ENCODE results near the gene NSUN7. TPM values are rescaled to one million over a fixed set of nuclear protein-coding genes. Genes with fewer than 3 reads are reported as not detected.

Gene NSUN7
- polyA plus RNA-seq, 1 donor (not counting 4 experiments of a cell fraction or from before 2014, with no cell fraction given): 0.03 TPM

DNA sequence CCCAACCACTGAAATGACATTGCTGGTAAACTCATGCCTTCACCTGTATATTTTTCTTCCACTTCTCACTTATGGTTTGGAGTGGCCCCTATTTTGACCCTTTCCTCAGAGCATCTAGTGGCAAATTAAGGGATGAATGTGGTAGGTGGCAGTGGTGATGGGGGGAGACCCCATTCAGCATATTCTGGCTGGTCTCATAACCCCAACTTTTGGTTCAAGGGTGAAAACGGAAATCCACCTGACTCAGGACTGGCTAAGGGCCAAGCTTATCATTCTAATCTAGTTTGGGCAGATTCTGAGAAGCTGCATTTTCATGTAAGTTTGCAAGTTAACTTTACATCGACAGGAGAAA lies 47.0 kb upstream of the NSUN7 start:
- Histone ChIP-seq H3K36me3 (ENCODE audit: control insufficient read depth in 2 of 2, extremely low read depth in 1 of 2, insufficient read depth in 2 of 2, low read length in 2 of 2) (no peaks in the 10 kb centered on the region), H3K9me1 (ENCODE audit: control insufficient read depth, extremely low read depth, insufficient read depth, low read length) (no peaks in the 10 kb centered on the region), H3K27ac (ENCODE audit: control insufficient read depth, insufficient read depth, low read length) (no peak overlapping the region), H3K4me3 (ENCODE audit: control insufficient read depth in 2 of 3, extremely low read depth in 1 of 3, insufficient read depth in 2 of 3, low read depth in 1 of 3, low read length in 3 of 3) (no peak overlapping the region), H3K27me3 (ENCODE audit: control insufficient read depth, extremely low read depth, insufficient read depth, low read length) (no peaks in the 10 kb centered on the region), H3K4me1 (ENCODE audit: control insufficient read depth, extremely low read depth, insufficient read depth, low read length) (no peaks in the 10 kb centered on the region), H3K9ac (ENCODE audit: control insufficient read depth, extremely low read depth, insufficient read depth, low read length) (no peak overlapping the region), H2AFZ (ENCODE audit: control insufficient read depth, low read length) (no peak overlapping the region), H3K4me2 (ENCODE audit: control insufficient read depth, extremely low read depth, insufficient read depth, low read depth, low read length) (no peak overlapping the region), H3K79me2 (ENCODE audit: control insufficient read depth, insufficient read depth, low read length) (no peaks in the 10 kb centered on the region), H4K20me1 (ENCODE audit: control insufficient read depth, extremely low read depth, insufficient read depth, low read length) (no peaks in the 10 kb centered on the region), H3K9me3 (ENCODE audit: control insufficient read depth, low read depth, low read length) (no peaks in the 10 kb centered on the region)
- dilution Hi-C loops (cut with MboI; ENCODE audit: extremely low pct_ligation_motif_present, low sequenced_read_pairs): no loop called here
- TF ChIP-seq, protein P1, sequence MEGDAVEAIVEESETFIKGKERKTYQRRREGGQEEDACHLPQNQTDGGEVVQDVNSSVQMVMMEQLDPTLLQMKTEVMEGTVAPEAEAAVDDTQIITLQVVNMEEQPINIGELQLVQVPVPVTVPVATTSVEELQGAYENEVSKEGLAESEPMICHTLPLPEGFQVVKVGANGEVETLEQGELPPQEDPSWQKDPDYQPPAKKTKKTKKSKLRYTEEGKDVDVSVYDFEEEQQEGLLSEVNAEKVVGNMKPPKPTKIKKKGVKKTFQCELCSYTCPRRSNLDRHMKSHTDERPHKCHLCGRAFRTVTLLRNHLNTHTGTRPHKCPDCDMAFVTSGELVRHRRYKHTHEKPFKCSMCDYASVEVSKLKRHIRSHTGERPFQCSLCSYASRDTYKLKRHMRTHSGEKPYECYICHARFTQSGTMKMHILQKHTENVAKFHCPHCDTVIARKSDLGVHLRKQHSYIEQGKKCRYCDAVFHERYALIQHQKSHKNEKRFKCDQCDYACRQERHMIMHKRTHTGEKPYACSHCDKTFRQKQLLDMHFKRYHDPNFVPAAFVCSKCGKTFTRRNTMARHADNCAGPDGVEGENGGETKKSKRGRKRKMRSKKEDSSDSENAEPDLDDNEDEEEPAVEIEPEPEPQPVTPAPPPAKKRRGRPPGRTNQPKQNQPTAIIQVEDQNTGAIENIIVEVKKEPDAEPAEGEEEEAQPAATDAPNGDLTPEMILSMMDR (optimal IDR thresholded peaks at IDR 0.05 in 1 of 3, IDR thresholded peaks at IDR 0.05 in 1 of 3, conservative IDR thresholded peaks at IDR 0.05 in 1 of 3; ENCODE audit: extremely low read depth in 1 of 3, insufficient read depth in 2 of 3, low read length in 3 of 3): no peak
- no peak for TF ChIP-seq EZH2 (IDR thresholded peaks at IDR 0.05; ENCODE audit: low read length)
- no peak for DNase-seq (ENCODE audit: low read depth, low spot score)
- FAIRE-seq: no peak

DNA sequence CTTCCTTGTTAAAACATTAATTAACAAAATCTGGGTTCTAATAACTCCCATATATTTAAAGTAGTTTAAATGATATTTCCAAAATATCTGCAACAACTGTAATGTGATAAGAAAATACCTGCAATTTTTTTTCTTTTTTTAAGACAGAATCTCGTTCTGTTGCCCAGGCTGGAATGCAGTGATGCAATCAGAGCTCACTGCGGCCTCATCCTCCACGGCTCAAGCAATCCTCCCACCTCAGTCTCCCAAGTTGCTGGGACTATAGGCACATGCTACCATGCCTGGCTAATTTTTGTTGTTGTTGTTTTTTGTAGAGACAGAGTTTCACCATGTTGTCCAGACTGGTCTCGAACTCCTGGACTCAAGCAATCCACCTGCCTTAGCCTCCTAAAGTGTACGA lies 45.7 kb upstream of the NSUN7 start:
- H3K9me3 ChIP-seq (ENCODE audit: control insufficient read depth, low read depth, low read length): no peaks in the 10 kb centered on the region
- no peaks in the 10 kb centered on the region for H3K4me1 ChIP-seq (ENCODE audit: control insufficient read depth, extremely low read depth, insufficient read depth, low read length)
- dilution Hi-C loops (cut with MboI; ENCODE audit: extremely low pct_ligation_motif_present, low sequenced_read_pairs): no loop called here
- no peak overlapping the region for H3K4me3 ChIP-seq (ENCODE audit: control insufficient read depth in 2 of 3, extremely low read depth in 1 of 3, insufficient read depth in 2 of 3, low read depth in 1 of 3, low read length in 3 of 3)
- no peak overlapping the region for H2AFZ ChIP-seq (ENCODE audit: control insufficient read depth, low read length)
- FAIRE-seq (no peak), DNase-seq (ENCODE audit: low read depth, low spot score) (no peak)
- H4K20me1 ChIP-seq (ENCODE audit: control insufficient read depth, extremely low read depth, insufficient read depth, low read length): no peaks in the 10 kb centered on the region
- no peaks in the 10 kb centered on the region for H3K36me3 ChIP-seq (ENCODE audit: control insufficient read depth in 2 of 2, extremely low read depth in 1 of 2, insufficient read depth in 2 of 2, low read length in 2 of 2)
- H3K9ac ChIP-seq (ENCODE audit: control insufficient read depth, extremely low read depth, insufficient read depth, low read length): no peak overlapping the region
- no peaks in the 10 kb centered on the region for H3K9me1 ChIP-seq (ENCODE audit: control insufficient read depth, extremely low read depth, insufficient read depth, low read length)
- H3K79me2 ChIP-seq (ENCODE audit: control insufficient read depth, insufficient read depth, low read length): no peaks in the 10 kb centered on the region
- TF ChIP-seq, protein P1 (optimal IDR thresholded peaks at IDR 0.05 in 1 of 3, IDR thresholded peaks at IDR 0.05 in 1 of 3, conservative IDR thresholded peaks at IDR 0.05 in 1 of 3; ENCODE audit: extremely low read depth in 1 of 3, insufficient read depth in 2 of 3, low read length in 3 of 3): no peak
- TF ChIP-seq EZH2 (IDR thresholded peaks at IDR 0.05; ENCODE audit: low read length): no peak
- H3K27ac ChIP-seq (ENCODE audit: control insufficient read depth, insufficient read depth, low read length): no peak overlapping the region
- H3K27me3 ChIP-seq (ENCODE audit: control insufficient read depth, extremely low read depth, insufficient read depth, low read length): no peaks in the 10 kb centered on the region
- H3K4me2 ChIP-seq (ENCODE audit: control insufficient read depth, extremely low read depth, insufficient read depth, low read depth, low read length): no peak overlapping the region

All from keratinocyte (primary cell).